Heart right ventricle (tissue), 16 donors: ENCODE results near the gene KIF1A. TPM values are rescaled to one million over a fixed set of nuclear protein-coding genes. Genes with fewer than 3 reads are reported as not detected.

Experiments used
- ATAC-seq, 8 donors: fragments of 200-7000 bp; cut with Tn5 transposase; one replicate each; pipeline ENCODE4 v1.9.1; 2020; ENCODE audit warnings: mild to moderate bottlenecking in 8 of 8, moderate library complexity in 8 of 8, moderate number of reproducible peaks in 1 of 8
- DNase-seq, 2 donors: peaks; one replicate each; pipeline ENCODE4 v3.0.0-alpha.2; 2020
- H3K27ac ChIP-seq, 10 donors: fragments of 200-600 bp; sonication (generic) in 2 of 10; one replicate each; pipeline versions ENCODE4 v1.5.0 to v1.8.0; 2020 to 2022; ENCODE audit warnings: mild to moderate bottlenecking in 3 of 10
- H3K27me3 ChIP-seq, 7 donors: fragments of 200-600 bp; one replicate each; pipeline ENCODE4 v1.8.0; 2021 to 2022; ENCODE audit warnings: mild to moderate bottlenecking in 2 of 7
- H3K36me3 ChIP-seq, 9 donors: fragments of 200-600 bp; sonication (generic) in 1 of 9; one replicate each; pipeline versions ENCODE4 v1.5.0 to v1.8.0; 2020 to 2022; ENCODE audit warnings: mild to moderate bottlenecking in 2 of 9
- H3K4me1 ChIP-seq, 9 donors: fragments of 200-600 bp; sonication (generic) in 1 of 9; one replicate each; pipeline versions ENCODE4 v1.5.0 to v1.8.0; 2020 to 2022; ENCODE audit warnings: mild to moderate bottlenecking in 4 of 9
- H3K4me3 ChIP-seq, 10 donors: fragments of 200-600 bp; sonication (generic) in 2 of 10; one replicate each; pipeline versions ENCODE4 v1.5.0 to v1.8.0; 2020 to 2022; ENCODE audit warnings: mild to moderate bottlenecking in 7 of 10, moderate library complexity in 2 of 10
- H3K9me3 ChIP-seq, 11 donors: fragments of 200-600 bp in 10 of 11; sonication (generic) in 2 of 11; one replicate each; pipeline versions ENCODE4 v1.5.0 to v1.8.0; 2013 to 2022; ENCODE audit warnings: mild to moderate bottlenecking in 2 of 11, control low read depth in 1 of 11, moderate library complexity in 1 of 11
- CTCF ChIP-seq, 9 donors: fragments of 200-600 bp; sonication (generic) in 2 of 9; IDR thresholded peaks; one replicate each; pipeline versions ENCODE4 v1.5.0 to v1.8.0; 2021 to 2022; ENCODE audit warnings: antibody characterized with exemption in 9 of 9, mild to moderate bottlenecking in 5 of 9, moderate library complexity in 1 of 9
- WGBS, 2 donors: extraction: QIAGEN DNeasy Blood & Tissue Kit; methylation state at CpG; one replicate each; pipeline ENCODE4 v1.1.7; 2013; ENCODE audit warnings: inconsistent platforms in 1 of 2; 5-methylcytosine and 5-hydroxymethylcytosine counted together
- intact Hi-C, 10 donors: fragments of 100-400 bp; cut with DNase I; formaldehyde crosslinking; loops; one replicate each; pipeline versions ENCODE4 v1.11.1 to v1.14.2; 2022
- polyA plus RNA-seq, 2 donors: library from polyadenylated mRNA; stranded (reverse); fragments of 200-250 nt; gene quantifications; one replicate each; pipeline ENCODE4 v1.2.3, GENCODE V29; 2013
- total RNA-seq, 10 donors: library from RNA; stranded (reverse); fragmentation: NEBNext Ultra II Directional in 3 of 10; extraction: Animal tissue kit (Norgen Biotek cat#: 25700) in 3 of 10; gene quantifications; one replicate each; pipeline versions ENCODE4 v1.2.1 to v1.2.4, GENCODE V29; 2021 to 2023
- donor health status: Arrhythmogenic right ventricular cardiomyopathy.
- donor health status: ischemic (EF 13 %, LVEDD 7.1; RV severe dilation, severe dysfunction).
- donor health status: healthy with polysubstance abuse.
- donor health status: DM: no; HTN: yes; CAD: no.
- donor health status: DM: no; HTN: no; CAD: no.
- donor health status: ischemic (EF 25% LVEDD 6.9; RV normal size, moderate dysfunction).
- donor health status: ischemic (EF 25% LVEDD 5.7; RV mildly dilated, moderate dysfunction).
- donor health status: healthy.
- donor health status: DM: yes; HTN: yes; CAD: no.
- donor health status: Ischemic cardiomyopathy.
- donor health status: ischemic (EF 35%, LVEDD 5.7; RV mildly dilated, moderate dysfunction).
- donor health status: nonischemic (EF 11% LVEDD 7.7; RV severe dilation, severe dysfunction).
- donor health status: DM: yes; HTN: yes; CAD: no.
- donor health status: PGD.
- donor health status: ischemic (EF 29% LVEDD 5.4; RV normal size, mild dysfunction).
- donor health status: nonischemic (EF 23%, LVEDD 6.1; RV moderate dilation, normal function).

Gene KIF1A
- total and polyA plus RNA-seq, 12 donors: 0.37 to 21.4 (median 1.4) TPM

- no peak for TF ChIP-seq CTCF (IDR thresholded peaks at IDR 0.05)
- Histone ChIP-seq H3K9me3 (no peaks in the 10 kb centered on the region), H3K27ac (no peak overlapping the region), H3K36me3 (no peaks in the 10 kb centered on the region), H3K4me1 (no peaks in the 10 kb centered on the region), H3K4me3 (no peak overlapping the region), H3K27me3 (peaks cover 0 to 6% (median 0%) of the 10 kb centered on the region in 7 donors)
- DNase-seq: no peak
- ATAC-seq: no peak
- intact Hi-C loops: no loop called here
- 63 to 73% methylated on average over 7 of the region's 7 CpGs for WGBS, 2 donors
These were observed 70.5 kb downstream of the KIF1A start for GRCh38 chr2:240749516-240749915.

GRCh38 chr2:240747256-240747655, 72.8 kb downstream of the KIF1A start:
- 93% methylated on average over 11 of the region's 11 CpGs for WGBS, 2 donors
- intact Hi-C loops: no loop called here
- no peak for DNase-seq
- H3K27me3 ChIP-seq: peaks cover 0 to 6% (median 0%) of the 10 kb centered on the region in 7 donors
- TF ChIP-seq CTCF (IDR thresholded peaks at IDR 0.05): no peak
- ATAC-seq: no peak
- no peaks in the 10 kb centered on the region for H3K9me3 ChIP-seq
- H3K36me3 ChIP-seq: no peaks in the 10 kb centered on the region
- no peaks in the 10 kb centered on the region for H3K4me1 ChIP-seq
- no peak overlapping the region for H3K4me3 ChIP-seq
- H3K27ac ChIP-seq: no peak overlapping the region

GRCh38 chr2:240746671-240747070, 73.3 kb downstream of the KIF1A start:
- Histone ChIP-seq H3K9me3 (no peaks in the 10 kb centered on the region), H3K4me3 (no peak overlapping the region), H3K4me1 (no peaks in the 10 kb centered on the region), H3K27me3 (peaks cover 0 to 6% (median 0%) of the 10 kb centered on the region in 7 donors), H3K36me3 (no peaks in the 10 kb centered on the region), H3K27ac (no peak overlapping the region)
- intact Hi-C loops: no loop called here
- no peak for DNase-seq
- TF ChIP-seq CTCF (IDR thresholded peaks at IDR 0.05): no peak
- WGBS, 2 donors: 94 to 95% methylated on average over 16 of the region's 16 CpGs
- ATAC-seq: no peak

- Histone ChIP-seq H3K4me3 (no peak overlapping the region), H3K27me3 (peaks cover 0 to 6% (median 0%) of the 10 kb centered on the region in 7 donors), H3K27ac (no peak overlapping the region), H3K4me1 (no peaks in the 10 kb centered on the region), H3K36me3 (no peaks in the 10 kb centered on the region), H3K9me3 (no peaks in the 10 kb centered on the region)
- WGBS, 2 donors: 88 to 94% methylated on average over 15 of the region's 15 CpGs
- ATAC-seq (no peak), DNase-seq (no peak)
- no peak for TF ChIP-seq CTCF (IDR thresholded peaks at IDR 0.05)
- intact Hi-C loops: no loop called here
These were observed 74.1 kb downstream of the KIF1A start for GRCh38 chr2:240745962-240746361.
